Measurements from ENCODE around the gene NHLRC2. TPM values are rescaled to one million over a fixed set of nuclear protein-coding genes. Genes with fewer than 3 reads are reported as not detected.
A peak's percentile ranks its signal among the peaks of the same experiment; 100 is the strongest.
"Not testable (repeated sequence)": the region's sequence is repeated elsewhere in the genome, so short reads cannot be mapped to it uniquely, and the experiment has no call there.

The NHLRC2 gene
- total and polyA plus RNA-seq, 4 donors: 2.4 to 40.0 (median 21.0) TPM

- WGBS, 2 donors: 45 to 55% methylated on average over 4 of the region's 4 CpGs
- Histone ChIP-seq H3K9me3 (ENCODE audit: control insufficient read depth, low read length) (no peaks in the 10 kb centered on the region), H3K27ac (ENCODE audit: low read depth in 1 of 2, low read length in 2 of 2) (no peak overlapping the region), H3K4me1 (ENCODE audit: control insufficient read depth in 1 of 2, insufficient read depth in 2 of 2, low read length in 2 of 2) (no peaks in the 10 kb centered on the region), H3K4me3 (ENCODE audit: low read length in 2 of 2) (no peak overlapping the region), H3K27me3 (ENCODE audit: control insufficient read depth in 1 of 2, insufficient read depth in 2 of 2, low read length in 1 of 2) (no peaks in the 10 kb centered on the region), H3K36me3 (ENCODE audit: control insufficient read depth in 1 of 2, insufficient read depth in 2 of 2, low read length in 1 of 2) (no peaks in the 10 kb centered on the region)
- no peak for DNase-seq
- intact Hi-C loops (cut with DNase I): no loop called here
- no peak for ATAC-seq (ENCODE audit: low FRiP score)
Observed at GRCh38 chr10:113823389-113823788, 31.1 kb upstream of the NHLRC2 start.

GRCh38 chr10:113825791-113826190 is 28.7 kb upstream of the NHLRC2 start:
- no peaks in the 10 kb centered on the region for H3K9me3 ChIP-seq (ENCODE audit: control insufficient read depth, low read length)
- intact Hi-C loops (cut with DNase I): no loop called here
- DNase-seq: no peak
- no peak overlapping the region for H3K27ac ChIP-seq (ENCODE audit: low read depth in 1 of 2, low read length in 2 of 2)
- no peaks in the 10 kb centered on the region for H3K4me1 ChIP-seq (ENCODE audit: control insufficient read depth in 1 of 2, insufficient read depth in 2 of 2, low read length in 2 of 2)
- WGBS, 2 donors: 75 to 76% methylated on average over 2 of the region's 2 CpGs
- no peak overlapping the region for H3K4me3 ChIP-seq (ENCODE audit: low read length in 2 of 2)
- no peak for ATAC-seq (ENCODE audit: low FRiP score)
- no peaks in the 10 kb centered on the region for H3K27me3 ChIP-seq (ENCODE audit: control insufficient read depth in 1 of 2, insufficient read depth in 2 of 2, low read length in 1 of 2)
- no peaks in the 10 kb centered on the region for H3K36me3 ChIP-seq (ENCODE audit: control insufficient read depth in 1 of 2, insufficient read depth in 2 of 2, low read length in 1 of 2)

- intact Hi-C loops (cut with DNase I); DNase-seq; H3K4me1 ChIP-seq (ENCODE audit: control insufficient read depth in 1 of 2, insufficient read depth in 2 of 2, low read length in 2 of 2); H3K4me3 ChIP-seq (ENCODE audit: low read length in 2 of 2); H3K27me3 ChIP-seq (ENCODE audit: control insufficient read depth in 1 of 2, insufficient read depth in 2 of 2, low read length in 1 of 2); H3K36me3 ChIP-seq (ENCODE audit: control insufficient read depth in 1 of 2, insufficient read depth in 2 of 2, low read length in 1 of 2); H3K9me3 ChIP-seq (ENCODE audit: control insufficient read depth, low read length); H3K27ac ChIP-seq (ENCODE audit: low read depth in 1 of 2, low read length in 2 of 2); ATAC-seq (ENCODE audit: low FRiP score): not testable (repeated sequence)
- WGBS, 2 donors: 89 to 93% methylated on average over 10 of the region's 10 CpGs
Observed at GRCh38 chr10:113828567-113828966, 25.9 kb upstream of the NHLRC2 start.

- intact Hi-C loops (cut with DNase I): no loop called here
- no peaks in the 10 kb centered on the region for H3K9me3 ChIP-seq (ENCODE audit: control insufficient read depth, low read length)
- DNase-seq (no peak), ATAC-seq (ENCODE audit: low FRiP score) (no peak)
- WGBS, 2 donors: 81 to 83% methylated on average over 1 of the region's 1 CpG
- no peaks in the 10 kb centered on the region for H3K4me1 ChIP-seq (ENCODE audit: control insufficient read depth in 1 of 2, insufficient read depth in 2 of 2, low read length in 2 of 2)
- no peak overlapping the region for H3K4me3 ChIP-seq (ENCODE audit: low read length in 2 of 2)
- H3K36me3 ChIP-seq (ENCODE audit: control insufficient read depth in 1 of 2, insufficient read depth in 2 of 2, low read length in 1 of 2): peaks cover 0 to 2% of the 10 kb centered on the region in 2 donors
- no peak overlapping the region for H3K27ac ChIP-seq (ENCODE audit: low read depth in 1 of 2, low read length in 2 of 2)
- no peaks in the 10 kb centered on the region for H3K27me3 ChIP-seq (ENCODE audit: control insufficient read depth in 1 of 2, insufficient read depth in 2 of 2, low read length in 1 of 2)
Observed at GRCh38 chr10:113842171-113842570, 12.3 kb upstream of the NHLRC2 start.

- Histone ChIP-seq H3K27ac (ENCODE audit: low read depth in 1 of 2, low read length in 2 of 2) (no peak overlapping the region), H3K9me3 (ENCODE audit: control insufficient read depth, low read length) (no peaks in the 10 kb centered on the region), H3K36me3 (ENCODE audit: control insufficient read depth in 1 of 2, insufficient read depth in 2 of 2, low read length in 1 of 2) (peaks cover 0 to 2% of the 10 kb centered on the region in 2 donors), H3K27me3 (ENCODE audit: control insufficient read depth in 1 of 2, insufficient read depth in 2 of 2, low read length in 1 of 2) (no peaks in the 10 kb centered on the region), H3K4me3 (ENCODE audit: low read length in 2 of 2) (no peak overlapping the region), H3K4me1 (ENCODE audit: control insufficient read depth in 1 of 2, insufficient read depth in 2 of 2, low read length in 2 of 2) (no peaks in the 10 kb centered on the region)
- intact Hi-C loops (cut with DNase I): no loop called here
- no peak for ATAC-seq (ENCODE audit: low FRiP score)
- no peak for DNase-seq
- 75 to 77% methylated on average over 6 of the region's 6 CpGs for WGBS, 2 donors
Observed at GRCh38 chr10:113843972-113844485, 10.4 kb upstream of the NHLRC2 start.

- Histone ChIP-seq H3K27ac (ENCODE audit: low read depth in 1 of 2, low read length in 2 of 2) (no peak overlapping the region), H3K4me3 (ENCODE audit: low read length in 2 of 2) (no peak overlapping the region), H3K27me3 (ENCODE audit: control insufficient read depth in 1 of 2, insufficient read depth in 2 of 2, low read length in 1 of 2) (no peaks in the 10 kb centered on the region), H3K4me1 (ENCODE audit: control insufficient read depth in 1 of 2, insufficient read depth in 2 of 2, low read length in 2 of 2) (peaks cover 0 to 2% of the 10 kb centered on the region in 2 donors), H3K9me3 (ENCODE audit: control insufficient read depth, low read length) (no peaks in the 10 kb centered on the region), H3K36me3 (ENCODE audit: control insufficient read depth in 1 of 2, insufficient read depth in 2 of 2, low read length in 1 of 2) (peaks cover 2 to 3% of the 10 kb centered on the region in 2 donors)
- ATAC-seq (ENCODE audit: low FRiP score) (no peak), DNase-seq (no peak)
- intact Hi-C loops (cut with DNase I): no loop called here
- WGBS, 2 donors: 91 to 95% methylated on average over 2 of the region's 2 CpGs
Observed at GRCh38 chr10:113846036-113846435, 8.4 kb upstream of the NHLRC2 start.

- ATAC-seq (ENCODE audit: low FRiP score): no peak
- peaks cover 0 to 2% of the 10 kb centered on the region in 2 donors for H3K4me1 ChIP-seq (ENCODE audit: control insufficient read depth in 1 of 2, insufficient read depth in 2 of 2, low read length in 2 of 2)
- no peak overlapping the region for H3K4me3 ChIP-seq (ENCODE audit: low read length in 2 of 2)
- H3K27ac ChIP-seq (ENCODE audit: low read depth in 1 of 2, low read length in 2 of 2): no peak overlapping the region
- H3K9me3 ChIP-seq (ENCODE audit: control insufficient read depth, low read length): no peaks in the 10 kb centered on the region
- DNase-seq: no peak
- intact Hi-C loops (cut with DNase I): no loop called here
- H3K27me3 ChIP-seq (ENCODE audit: control insufficient read depth in 1 of 2, insufficient read depth in 2 of 2, low read length in 1 of 2): no peaks in the 10 kb centered on the region
- WGBS, 2 donors: 91 to 94% methylated on average over 5 of the region's 5 CpGs
- peaks cover 2 to 6% of the 10 kb centered on the region in 2 donors for H3K36me3 ChIP-seq (ENCODE audit: control insufficient read depth in 1 of 2, insufficient read depth in 2 of 2, low read length in 1 of 2)
Observed at GRCh38 chr10:113849140-113849803, 5.2 kb upstream of the NHLRC2 start.

- Histone ChIP-seq H3K9me3 (ENCODE audit: control insufficient read depth, low read length) (no peaks in the 10 kb centered on the region), H3K36me3 (ENCODE audit: control insufficient read depth in 1 of 2, insufficient read depth in 2 of 2, low read length in 1 of 2) (peaks cover 2 to 6% of the 10 kb centered on the region in 2 donors), H3K4me3 (ENCODE audit: low read length in 2 of 2) (no peak overlapping the region), H3K4me1 (ENCODE audit: control insufficient read depth in 1 of 2, insufficient read depth in 2 of 2, low read length in 2 of 2) (peaks cover 0 to 2% of the 10 kb centered on the region in 2 donors), H3K27ac (ENCODE audit: low read depth in 1 of 2, low read length in 2 of 2) (no peak overlapping the region), H3K27me3 (ENCODE audit: control insufficient read depth in 1 of 2, insufficient read depth in 2 of 2, low read length in 1 of 2) (no peaks in the 10 kb centered on the region)
- intact Hi-C loops (cut with DNase I): no loop called here
- ATAC-seq (ENCODE audit: low FRiP score) (no peak), DNase-seq (no peak)
- WGBS, 2 donors: 93 to 94% methylated on average over 7 of the region's 7 CpGs
Observed at GRCh38 chr10:113849946-113850345, 4.5 kb upstream of the NHLRC2 start.

- Histone ChIP-seq H3K4me3 (ENCODE audit: low read length in 2 of 2) (peak overlapping the region; percentile 69 to 98), H3K36me3 (ENCODE audit: control insufficient read depth in 1 of 2, insufficient read depth in 2 of 2, low read length in 1 of 2) (peaks cover 0 to 6% of the 10 kb centered on the region in 2 donors), H3K9me3 (ENCODE audit: control insufficient read depth, low read length) (no peaks in the 10 kb centered on the region), H3K4me1 (ENCODE audit: control insufficient read depth in 1 of 2, insufficient read depth in 2 of 2, low read length in 2 of 2) (peaks cover 2 to 5% of the 10 kb centered on the region in 2 donors), H3K27me3 (ENCODE audit: control insufficient read depth in 1 of 2, insufficient read depth in 2 of 2, low read length in 1 of 2) (no peaks in the 10 kb centered on the region), H3K27ac (ENCODE audit: low read depth in 1 of 2, low read length in 2 of 2) (no peak overlapping the region)
- WGBS, 2 donors: 22 to 26% methylated on average over 10 of the region's 10 CpGs
- no peak for DNase-seq
- no peak for ATAC-seq (ENCODE audit: low FRiP score)
- intact Hi-C loops (cut with DNase I): no loop called here
Observed at GRCh38 chr10:113853578-113854012, 866 bp upstream of the NHLRC2 start.

All from aorta (tissue), 5 donors.